Measurements from ENCODE around the gene DNAJB12.
"Not testable (repeated sequence)": the region's sequence is repeated elsewhere in the genome, so short reads cannot be mapped to it uniquely, and the experiment has no call there.

DNAJB12 gene

DNA sequence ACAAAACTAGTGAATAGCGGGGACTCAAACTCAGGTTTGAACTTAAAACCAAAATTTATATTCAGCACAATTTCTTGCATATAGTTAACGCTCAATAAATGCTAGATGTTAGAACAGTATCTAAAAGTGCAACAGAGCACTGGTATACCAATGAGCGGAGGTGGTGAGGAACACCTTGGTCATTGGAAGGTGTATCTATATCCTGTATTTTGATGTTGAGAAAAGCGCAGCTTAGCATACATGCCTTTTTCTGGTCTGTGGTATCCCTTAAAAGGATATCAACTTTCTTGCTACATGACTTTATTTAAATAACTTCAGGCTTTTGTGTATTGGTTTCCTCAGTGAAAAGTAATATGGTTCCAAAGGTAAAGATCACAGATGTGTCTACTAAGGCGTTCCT is 33.3 kb upstream of the DNAJB12 start:
- TF ChIP-seq, protein P1, sequence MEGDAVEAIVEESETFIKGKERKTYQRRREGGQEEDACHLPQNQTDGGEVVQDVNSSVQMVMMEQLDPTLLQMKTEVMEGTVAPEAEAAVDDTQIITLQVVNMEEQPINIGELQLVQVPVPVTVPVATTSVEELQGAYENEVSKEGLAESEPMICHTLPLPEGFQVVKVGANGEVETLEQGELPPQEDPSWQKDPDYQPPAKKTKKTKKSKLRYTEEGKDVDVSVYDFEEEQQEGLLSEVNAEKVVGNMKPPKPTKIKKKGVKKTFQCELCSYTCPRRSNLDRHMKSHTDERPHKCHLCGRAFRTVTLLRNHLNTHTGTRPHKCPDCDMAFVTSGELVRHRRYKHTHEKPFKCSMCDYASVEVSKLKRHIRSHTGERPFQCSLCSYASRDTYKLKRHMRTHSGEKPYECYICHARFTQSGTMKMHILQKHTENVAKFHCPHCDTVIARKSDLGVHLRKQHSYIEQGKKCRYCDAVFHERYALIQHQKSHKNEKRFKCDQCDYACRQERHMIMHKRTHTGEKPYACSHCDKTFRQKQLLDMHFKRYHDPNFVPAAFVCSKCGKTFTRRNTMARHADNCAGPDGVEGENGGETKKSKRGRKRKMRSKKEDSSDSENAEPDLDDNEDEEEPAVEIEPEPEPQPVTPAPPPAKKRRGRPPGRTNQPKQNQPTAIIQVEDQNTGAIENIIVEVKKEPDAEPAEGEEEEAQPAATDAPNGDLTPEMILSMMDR (IDR thresholded peaks at IDR 0.05; ENCODE audit: insufficient read depth, low read length, poor library complexity, severe bottlenecking), result no peak
- Histone ChIP-seq H3K36me3 (ENCODE audit: control insufficient read depth, insufficient read depth, low read length) (no peaks in the 10 kb centered on the region), H3K27me3 (replicated peaks; ENCODE audit: control insufficient read depth, insufficient read depth, low read length) (no peaks in the 10 kb centered on the region), H3K4me3 (replicated peaks; ENCODE audit: low read depth, low read length) (no peak overlapping the region)
- DNase-seq (ENCODE audit: extremely low read depth, insufficient read length), result no peak

DNA sequence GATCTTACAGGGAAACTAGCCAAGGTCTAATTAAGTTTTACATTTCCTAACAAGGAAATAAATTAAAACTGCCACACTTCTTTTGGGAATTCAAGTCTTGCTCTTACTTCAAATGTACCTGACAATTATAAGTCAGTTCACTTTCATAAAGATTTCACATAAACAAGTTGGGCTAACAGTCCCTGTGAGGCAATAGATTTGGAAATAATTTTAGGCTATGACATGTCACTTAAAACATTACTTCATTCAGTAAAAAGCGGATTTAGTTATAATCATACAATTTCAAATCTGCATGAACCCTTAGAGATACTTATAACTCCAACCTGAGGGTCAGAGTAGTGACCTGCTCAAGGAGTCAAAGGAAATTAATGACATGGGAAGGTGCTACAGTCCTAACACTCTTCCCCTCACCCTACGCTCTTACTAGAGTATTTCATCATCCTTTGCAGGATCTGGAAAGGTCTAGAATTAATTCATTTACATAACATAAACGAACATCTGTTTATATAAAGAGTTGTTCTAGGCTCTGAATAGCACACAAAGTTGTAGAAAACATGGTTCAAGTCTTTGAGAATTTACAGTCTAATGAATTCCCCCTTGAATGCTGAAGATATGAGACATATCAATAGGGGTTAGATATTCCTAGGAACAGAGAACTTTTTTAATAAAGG is 32.3 kb upstream of the DNAJB12 start:
- DNase-seq (ENCODE audit: extremely low read depth, insufficient read length), result no peak
- no peak overlapping the region for H3K4me3 ChIP-seq (replicated peaks; ENCODE audit: low read depth, low read length)
- no peaks in the 10 kb centered on the region for H3K36me3 ChIP-seq (ENCODE audit: control insufficient read depth, insufficient read depth, low read length)
- H3K27me3 ChIP-seq (replicated peaks; ENCODE audit: control insufficient read depth, insufficient read depth, low read length), result no peaks in the 10 kb centered on the region
- TF ChIP-seq, protein P1 (IDR thresholded peaks at IDR 0.05; ENCODE audit: insufficient read depth, low read length, poor library complexity, severe bottlenecking), result no peak

DNA sequence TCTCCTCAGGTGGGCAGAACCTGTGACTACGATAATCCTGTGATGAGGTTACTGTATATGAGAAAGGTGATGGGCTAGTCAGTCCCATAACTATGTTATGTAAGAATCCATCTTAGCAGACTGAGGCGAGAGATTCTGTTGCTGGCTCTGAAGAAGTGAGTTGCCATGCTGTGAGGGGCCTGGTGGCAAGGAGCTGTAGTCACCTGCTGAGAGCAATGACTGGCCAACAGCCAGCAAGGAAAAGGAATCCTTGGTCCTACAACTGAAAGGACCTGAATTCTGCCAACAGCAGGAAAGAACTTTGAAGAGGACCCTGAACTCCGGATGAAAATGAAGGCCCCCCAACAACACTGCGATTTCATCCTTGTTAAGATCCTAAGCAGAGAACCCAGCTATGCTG is 31.0 kb upstream of the DNAJB12 start:
- TF ChIP-seq, protein P1 (IDR thresholded peaks at IDR 0.05; ENCODE audit: insufficient read depth, low read length, poor library complexity, severe bottlenecking), result no peak
- no peak overlapping the region for H3K4me3 ChIP-seq (replicated peaks; ENCODE audit: low read depth, low read length)
- H3K27me3 ChIP-seq (replicated peaks; ENCODE audit: control insufficient read depth, insufficient read depth, low read length), result no peaks in the 10 kb centered on the region
- H3K36me3 ChIP-seq (ENCODE audit: control insufficient read depth, insufficient read depth, low read length), result no peaks in the 10 kb centered on the region
- DNase-seq (ENCODE audit: extremely low read depth, insufficient read length), result no peak

DNA sequence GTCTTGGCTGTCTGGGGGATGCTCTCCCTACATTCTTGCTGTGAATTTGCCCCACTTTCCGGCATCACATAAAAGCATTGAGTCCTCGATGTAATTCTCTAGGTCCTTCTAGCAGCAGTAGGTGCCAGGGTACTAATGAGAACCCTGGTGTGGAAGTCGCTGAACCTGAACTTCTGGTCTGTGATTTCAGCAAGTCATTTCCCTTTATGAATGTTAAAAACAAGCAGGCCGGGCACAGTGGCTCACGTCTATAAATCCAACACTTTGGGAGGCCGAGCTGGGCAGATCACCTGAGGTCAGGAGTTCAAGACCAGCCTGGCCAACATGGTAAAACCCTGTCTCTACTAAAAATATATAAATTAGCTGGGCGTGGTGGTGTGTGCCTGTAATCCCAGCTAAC is 30.3 kb upstream of the DNAJB12 start:
- not testable (repeated sequence) for H3K4me3 ChIP-seq (replicated peaks; ENCODE audit: low read depth, low read length); H3K27me3 ChIP-seq (replicated peaks; ENCODE audit: control insufficient read depth, insufficient read depth, low read length); H3K36me3 ChIP-seq (ENCODE audit: control insufficient read depth, insufficient read depth, low read length); DNase-seq (ENCODE audit: extremely low read depth, insufficient read length)

DNA sequence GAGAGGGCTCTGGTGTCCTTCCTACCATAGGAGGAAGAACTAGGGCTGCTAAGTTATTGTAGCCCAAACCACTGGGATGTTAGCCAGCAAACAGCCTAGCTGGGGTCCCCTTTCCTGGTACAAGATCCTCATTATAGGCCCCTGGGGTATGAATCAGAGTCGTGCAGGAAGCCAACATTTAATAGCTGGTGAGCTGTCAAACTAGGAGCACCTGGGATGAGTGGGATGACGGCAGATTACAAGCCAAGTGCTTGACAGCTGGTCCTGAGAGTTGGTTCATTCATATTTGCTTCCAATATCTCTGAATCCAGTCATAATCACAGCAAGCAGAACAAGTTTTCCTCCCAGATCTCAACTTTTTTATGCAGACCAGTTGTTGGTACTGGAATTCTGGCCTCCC is 25.1 kb upstream of the DNAJB12 start:
- no peak for DNase-seq (ENCODE audit: extremely low read depth, insufficient read length)
- Histone ChIP-seq H3K36me3 (ENCODE audit: control insufficient read depth, insufficient read depth, low read length) (no peaks in the 10 kb centered on the region), H3K27me3 (replicated peaks; ENCODE audit: control insufficient read depth, insufficient read depth, low read length) (no peaks in the 10 kb centered on the region), H3K4me3 (replicated peaks; ENCODE audit: low read depth, low read length) (no peak overlapping the region)
- TF ChIP-seq, protein P1 (IDR thresholded peaks at IDR 0.05; ENCODE audit: insufficient read depth, low read length, poor library complexity, severe bottlenecking), result no peak

DNA sequence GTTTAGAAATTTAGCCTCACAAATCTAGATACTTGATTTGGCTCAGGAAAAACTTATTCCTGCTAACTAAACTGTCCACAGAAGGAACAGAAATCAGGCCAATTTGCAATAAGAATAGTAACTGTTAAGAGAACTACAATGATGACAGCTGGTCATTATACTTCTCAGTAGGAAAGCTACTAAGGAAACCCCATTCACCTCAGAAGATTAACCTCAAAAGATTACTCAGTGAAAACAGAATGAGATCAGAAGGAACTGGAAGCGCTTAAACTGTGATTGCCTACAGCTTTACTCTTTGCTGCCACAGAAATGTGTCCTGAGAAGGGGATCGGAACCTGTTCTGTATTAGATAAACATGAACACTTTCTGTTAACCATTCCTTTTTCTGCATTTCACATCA is 24.3 kb upstream of the DNAJB12 start:
- TF ChIP-seq, protein P1 (IDR thresholded peaks at IDR 0.05; ENCODE audit: insufficient read depth, low read length, poor library complexity, severe bottlenecking), result no peak
- Histone ChIP-seq H3K4me3 (replicated peaks; ENCODE audit: low read depth, low read length) (no peak overlapping the region), H3K36me3 (ENCODE audit: control insufficient read depth, insufficient read depth, low read length) (no peaks in the 10 kb centered on the region), H3K27me3 (replicated peaks; ENCODE audit: control insufficient read depth, insufficient read depth, low read length) (no peaks in the 10 kb centered on the region)
- no peak for DNase-seq (ENCODE audit: extremely low read depth, insufficient read length)
